H9 (cell line): Measurements from ENCODE around the gene ZNF287. TPM values are rescaled to one million over a fixed set of nuclear protein-coding genes. Genes with fewer than 3 reads are reported as not detected.

Experiments used
- DNase-seq: peaks from one replicate; pipeline ENCODE4 v3.0.0-alpha.2; 2017
- H2AFZ ChIP-seq: one replicate; pipeline ENCODE4 v1.6.1; 2013; ENCODE audit warnings: mild to moderate bottlenecking, low read length, control low read depth, moderate library complexity
- H2AK5ac ChIP-seq: 2 replicates; pipeline ENCODE4 v1.6.1; 2013; ENCODE audit warnings: low read length, control low read depth, mixed read lengths; ENCODE audit not compliant: insufficient read length
- H2BK120ac ChIP-seq: one replicate; pipeline ENCODE4 v1.6.1; 2013; ENCODE audit warnings: low read depth, mild to moderate bottlenecking, low read length, control low read depth, inconsistent platforms; ENCODE audit not compliant: poor library complexity, severe bottlenecking
- H2BK12ac ChIP-seq: 2 replicates; pipeline ENCODE4 v1.6.1; 2013; ENCODE audit warnings: low read length, control low read depth, mixed read lengths, low read depth; ENCODE audit not compliant: insufficient read length
- H2BK15ac ChIP-seq: 2 replicates; pipeline ENCODE4 v1.6.1; 2013; ENCODE audit warnings: low read depth, low read length, control low read depth
- H2BK20ac ChIP-seq: one replicate; pipeline ENCODE4 v1.6.1; 2013; ENCODE audit warnings: low read depth, mild to moderate bottlenecking, low read length, control low read depth, inconsistent platforms; ENCODE audit not compliant: poor library complexity, severe bottlenecking
- H2BK5ac ChIP-seq: 2 replicates; pipeline ENCODE4 v1.6.1; 2013; ENCODE audit warnings: low read length, control low read depth, mixed read lengths; ENCODE audit not compliant: insufficient read length
- H3K14ac ChIP-seq: 2 replicates; pipeline ENCODE4 v1.6.1; 2013; ENCODE audit warnings: low read length, control low read depth; ENCODE audit not compliant: insufficient read depth
- H3K18ac ChIP-seq: 2 replicates; pipeline ENCODE4 v1.6.1; 2013; ENCODE audit warnings: low read depth, mild to moderate bottlenecking, mixed read lengths, low read length, control low read depth; ENCODE audit not compliant: insufficient read length
- H3K23ac ChIP-seq: 2 replicates; pipeline ENCODE4 v1.6.1; 2013; ENCODE audit warnings: low read length, control low read depth, mixed read lengths, low read depth; ENCODE audit not compliant: insufficient read length
- H3K23me2 ChIP-seq: 2 replicates; pipeline ENCODE4 v1.6.1; 2013; ENCODE audit warnings: low read depth, mild to moderate bottlenecking, mixed read lengths, low read length, control low read depth; ENCODE audit not compliant: insufficient read length, poor library complexity, severe bottlenecking
- H3K27ac ChIP-seq: 2 replicates; pipeline ENCODE4 v1.5.1; 2013; ENCODE audit warnings: low read length, control low read depth, mixed read lengths, low read depth; ENCODE audit not compliant: insufficient read length
- H3K27me3 ChIP-seq: 2 replicates; pipeline ENCODE4 v1.6.1; 2013; ENCODE audit warnings: low read length, control low read depth, inconsistent platforms; ENCODE audit not compliant: insufficient read depth
- H3K4ac ChIP-seq: 2 replicates; pipeline ENCODE4 v1.6.1; 2013; ENCODE audit warnings: low read depth, mild to moderate bottlenecking, control low read depth, inconsistent platforms, low read length, moderate library complexity
- H3K4me1 ChIP-seq: 2 replicates; pipeline ENCODE4 v1.6.1; 2013; ENCODE audit warnings: low read length, control low read depth, inconsistent platforms; ENCODE audit not compliant: insufficient read depth
- H3K4me2 ChIP-seq: 2 replicates; pipeline ENCODE4 v1.6.1; 2013; ENCODE audit warnings: low read length, control low read depth, mixed read lengths; ENCODE audit not compliant: insufficient read length, insufficient read depth
- H3K56ac ChIP-seq: 2 replicates; pipeline ENCODE4 v1.6.1; 2013; ENCODE audit warnings: low read depth, mild to moderate bottlenecking, mixed read lengths, low read length, control low read depth; ENCODE audit not compliant: insufficient read length
- H3K79me1 ChIP-seq: 2 replicates; pipeline ENCODE4 v1.6.1; 2013; ENCODE audit warnings: low read depth, mild to moderate bottlenecking, moderate library complexity, low read length, control low read depth, inconsistent platforms; ENCODE audit not compliant: insufficient read depth, poor library complexity, severe bottlenecking
- H3K79me2 ChIP-seq: 2 replicates; pipeline ENCODE4 v1.6.1; 2013; ENCODE audit warnings: low read length, control low read depth, inconsistent platforms; ENCODE audit not compliant: insufficient read depth
- H3K9ac ChIP-seq: 2 replicates; pipeline ENCODE4 v1.6.1; 2013; ENCODE audit warnings: low read length, control low read depth, mixed read lengths; ENCODE audit not compliant: insufficient read length; ENCODE audit errors: extremely low read depth
- H3K9me3 ChIP-seq: one replicate; pipeline ENCODE4 v1.6.1; 2013; ENCODE audit warnings: low read depth, low read length, inconsistent platforms; ENCODE audit not compliant: control insufficient read depth
- H3T11ph ChIP-seq: one replicate; pipeline ENCODE4 v1.6.1; 2013; ENCODE audit warnings: mild to moderate bottlenecking, low read length, control low read depth, inconsistent platforms
- H4K20me1 ChIP-seq: one replicate; pipeline ENCODE4 v1.6.1; 2013; ENCODE audit not compliant: control insufficient read depth, insufficient read length, insufficient read depth
- H4K5ac ChIP-seq: 2 replicates; pipeline ENCODE4 v1.6.1; 2013; ENCODE audit warnings: low read depth, mild to moderate bottlenecking, mixed read lengths, low read length, control low read depth; ENCODE audit not compliant: insufficient read length
- H4K8ac ChIP-seq: replicated peaks from 2 replicates; pipeline ENCODE4 v1.6.1; 2013; ENCODE audit warnings: low read length, control low read depth, mixed read lengths, low read depth; ENCODE audit not compliant: insufficient read length
- H4K91ac ChIP-seq: 2 replicates; pipeline ENCODE4 v1.6.1; 2013; ENCODE audit warnings: low read depth, mild to moderate bottlenecking, moderate library complexity, mixed read lengths, low read length, control low read depth; ENCODE audit not compliant: insufficient read length
- H3K27ac Mint-ChIP-seq, 3 experiments: 2 replicates in 2 of 3; 3 replicates in 1 of 3; pipeline ENCODE4 v1.8.0; 2020 to 2021; ENCODE audit warnings: mixed read lengths in 3 of 3, mild to moderate bottlenecking in 1 of 3, moderate library complexity in 1 of 3
- H3K27me3 Mint-ChIP-seq: 2 replicates; pipeline ENCODE4 v1.8.0; 2021; ENCODE audit warnings: low read depth, mild to moderate bottlenecking, moderate library complexity, mixed read lengths
- H3K36me3 Mint-ChIP-seq, 3 experiments: 2 replicates in 2 of 3; 3 replicates in 1 of 3; pipeline ENCODE4 v1.8.0; 2020 to 2021; ENCODE audit warnings: low read depth in 3 of 3, mixed read lengths in 3 of 3; ENCODE audit not compliant: insufficient read depth in 1 of 3
- H3K4me1 Mint-ChIP-seq, 2 experiments: 2 replicates each; pipeline ENCODE4 v1.8.0; 2020; ENCODE audit warnings: mixed read lengths in 2 of 2
- H3K4me3 Mint-ChIP-seq, 2 experiments: 2 replicates in 1 of 2; 3 replicates in 1 of 2; pipeline ENCODE4 v1.8.0; 2020 to 2021; ENCODE audit warnings: mild to moderate bottlenecking in 2 of 2, mixed read lengths in 2 of 2, moderate library complexity in 1 of 2
- H3K9me3 Mint-ChIP-seq, 2 experiments: 2 replicates in 1 of 2; 3 replicates in 1 of 2; pipeline ENCODE4 v1.8.0; 2020; ENCODE audit warnings: mild to moderate bottlenecking in 2 of 2, mixed read lengths in 2 of 2, moderate library complexity in 1 of 2
- WGBS: extraction: QIAGEN DNeasy Blood & Tissue Kit; methylation state at CpG from one replicate; pipeline ENCODE4 v1.1.7; 2013; ENCODE audit warnings: missing lambda C conversion rate, low lambda C conversion rate, mixed read lengths; ENCODE audit not compliant: insufficient read length; ENCODE audit errors: extremely low coverage; 5-methylcytosine and 5-hydroxymethylcytosine counted together
- total RNA-seq: library from RNA; stranded (reverse); gene quantifications from 2 replicates; pipeline ENCODE4 v1.2.1, GENCODE V29; 2021
- TF ChIP-seq, protein P1 (sequence below): fragments of 200-600 bp; sonication (generic); conservative IDR thresholded peaks from 3 replicates; pipeline ENCODE4 v1.8.0; 2021; ENCODE audit warnings: antibody characterized with exemption, mild to moderate bottlenecking

ZNF287 gene
- total RNA-seq, 1 experiment from 2014 or later, result 7.1 TPM

DNA sequence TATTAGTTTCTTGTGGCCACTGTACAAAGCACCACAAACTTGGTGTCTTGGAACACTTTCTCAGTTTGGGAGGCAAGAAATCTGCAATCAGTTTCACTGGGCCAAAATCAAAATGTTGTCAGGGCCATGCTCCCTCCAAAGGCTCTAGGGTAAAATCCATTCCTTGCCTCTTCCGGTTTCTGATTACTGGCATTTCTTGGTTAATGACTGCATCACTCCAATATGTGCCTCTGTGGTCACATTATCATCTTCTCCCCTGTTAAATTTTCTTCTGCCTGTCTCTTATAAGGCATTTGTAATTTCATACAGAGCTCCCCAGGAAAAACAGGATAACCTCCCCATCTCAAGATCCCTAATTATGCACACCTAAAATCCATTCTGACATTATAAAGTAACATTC, 34.8 kb downstream of the ZNF287 start:
- Histone ChIP-seq H2BK20ac (no peak overlapping the region), H3K23ac (no peak overlapping the region), H3K9ac (no peak overlapping the region), H3K79me2 (no peaks in the 10 kb centered on the region), H4K91ac (no peak overlapping the region), H3K79me1 (no peaks in the 10 kb centered on the region), H2AK5ac (no peak overlapping the region), H3T11ph (no peak overlapping the region), H4K8ac (no peak overlapping the region), H3K4me1 (no peaks in the 10 kb centered on the region), H2BK15ac (no peak overlapping the region), H3K18ac (no peak overlapping the region), H3K56ac (no peak overlapping the region), H3K27ac (no peak overlapping the region), H2AFZ (no peak overlapping the region), H3K27me3 (no peaks in the 10 kb centered on the region), H3K23me2 (no peaks in the 10 kb centered on the region), H4K20me1 (no peaks in the 10 kb centered on the region), H4K5ac (no peak overlapping the region), H2BK120ac (no peak overlapping the region), H3K4me2 (no peak overlapping the region), H3K4ac (no peak overlapping the region), H2BK5ac (no peak overlapping the region), H2BK12ac (no peak overlapping the region), H3K9me3 (no peaks in the 10 kb centered on the region), H3K14ac (no peak overlapping the region)
- Mint-ChIP-seq H3K4me1 (peaks cover 6 to 11% of the 10 kb centered on the region in 2 experiments), H3K4me3 (no peak overlapping the region), H3K9me3 (no peaks in the 10 kb centered on the region), H3K27me3 (peaks cover 12% of the 10 kb centered on the region), H3K36me3 (no peaks in the 10 kb centered on the region), H3K27ac (no peak overlapping the region)
- TF ChIP-seq, protein P1, sequence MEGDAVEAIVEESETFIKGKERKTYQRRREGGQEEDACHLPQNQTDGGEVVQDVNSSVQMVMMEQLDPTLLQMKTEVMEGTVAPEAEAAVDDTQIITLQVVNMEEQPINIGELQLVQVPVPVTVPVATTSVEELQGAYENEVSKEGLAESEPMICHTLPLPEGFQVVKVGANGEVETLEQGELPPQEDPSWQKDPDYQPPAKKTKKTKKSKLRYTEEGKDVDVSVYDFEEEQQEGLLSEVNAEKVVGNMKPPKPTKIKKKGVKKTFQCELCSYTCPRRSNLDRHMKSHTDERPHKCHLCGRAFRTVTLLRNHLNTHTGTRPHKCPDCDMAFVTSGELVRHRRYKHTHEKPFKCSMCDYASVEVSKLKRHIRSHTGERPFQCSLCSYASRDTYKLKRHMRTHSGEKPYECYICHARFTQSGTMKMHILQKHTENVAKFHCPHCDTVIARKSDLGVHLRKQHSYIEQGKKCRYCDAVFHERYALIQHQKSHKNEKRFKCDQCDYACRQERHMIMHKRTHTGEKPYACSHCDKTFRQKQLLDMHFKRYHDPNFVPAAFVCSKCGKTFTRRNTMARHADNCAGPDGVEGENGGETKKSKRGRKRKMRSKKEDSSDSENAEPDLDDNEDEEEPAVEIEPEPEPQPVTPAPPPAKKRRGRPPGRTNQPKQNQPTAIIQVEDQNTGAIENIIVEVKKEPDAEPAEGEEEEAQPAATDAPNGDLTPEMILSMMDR, result no peak
- WGBS, result no CpG with 5 or more reads among the region's 1 CpG
- no peak for DNase-seq
